ENCODE data around the gene PIK3CA.
"Not testable (repeated sequence)": the region's sequence is repeated elsewhere in the genome, so short reads cannot be mapped to it uniquely, and the experiment has no call there.

PIK3CA gene

GRCh38 chr3:179113903-179114302, 34.3 kb upstream of the PIK3CA start:
- ChIA-PET CTCF (no interaction called here), POLR2A (no interaction called here)
- TF ChIP-seq FOXK2 (IDR thresholded peaks at IDR 0.05) (no peak), NFRKB (IDR thresholded peaks at IDR 0.05) (no peak), SUZ12 (IDR thresholded peaks at IDR 0.05) (no peak), LEF1 (IDR thresholded peaks at IDR 0.05; ENCODE audit: borderline replicate concordance) (no peak), SP1 (IDR thresholded peaks at IDR 0.05) (no peak), ARNT (IDR thresholded peaks at IDR 0.05) (no peak), L3MBTL2 (conservative IDR thresholded peaks at IDR 0.05) (no peak), ZNF384 (IDR thresholded peaks at IDR 0.05) (no peak), PKNOX1 (IDR thresholded peaks at IDR 0.05) (no peak), FOXA1 (IDR thresholded peaks at IDR 0.05) (no peak), HDGF (IDR thresholded peaks at IDR 0.05; ENCODE audit: borderline replicate concordance) (no peak), CTBP1 (IDR thresholded peaks at IDR 0.05; ENCODE audit: borderline replicate concordance) (no peak), TARDBP (IDR thresholded peaks at IDR 0.05) (no peak), ELF4 (IDR thresholded peaks at IDR 0.05) (no peak)
- no peak for DNase-seq (ENCODE audit: extremely low spot score)

GRCh38 chr3:179115444-179115843, 32.7 kb upstream of the PIK3CA start:
- CTCF ChIA-PET: not testable (repeated sequence)

GRCh38 chr3:179116816-179117215, 31.3 kb upstream of the PIK3CA start:
- CTCF ChIA-PET: no interaction called here
- no peak for DNase-seq (ENCODE audit: extremely low spot score)
- POLR2A ChIA-PET: no interaction called here
- TF ChIP-seq CTBP1 (IDR thresholded peaks at IDR 0.05; ENCODE audit: borderline replicate concordance) (no peak), SUZ12 (IDR thresholded peaks at IDR 0.05) (no peak), FOXM1 (IDR thresholded peaks at IDR 0.05; ENCODE audit: borderline replicate concordance) (no peak)

More at GRCh38 chr3:179115444-179115843, 32.7 kb upstream of the PIK3CA start:
- DNase-seq (ENCODE audit: extremely low spot score); POLR2A ChIA-PET: not testable (repeated sequence)

GRCh38 chr3:179132191-179132890, 15.8 kb upstream of the PIK3CA start:
- CTCF ChIA-PET; DNase-seq (ENCODE audit: extremely low spot score): not testable (repeated sequence)

GRCh38 chr3:179133575-179133974, 14.6 kb upstream of the PIK3CA start:
- CTCF ChIA-PET: no interaction called here
- DNase-seq (ENCODE audit: extremely low spot score): no peak
- POLR2A ChIA-PET: no interaction called here
- TF ChIP-seq SUZ12 (IDR thresholded peaks at IDR 0.05) (no peak), ARNT (IDR thresholded peaks at IDR 0.05) (no peak), SP1 (IDR thresholded peaks at IDR 0.05) (no peak), LEF1 (IDR thresholded peaks at IDR 0.05; ENCODE audit: borderline replicate concordance) (no peak), BHLHE40 (IDR thresholded peaks at IDR 0.05; ENCODE audit: borderline replicate concordance) (no peak), CTBP1 (IDR thresholded peaks at IDR 0.05; ENCODE audit: borderline replicate concordance) (no peak), FOXM1 (IDR thresholded peaks at IDR 0.05; ENCODE audit: borderline replicate concordance) (no peak), FOXA1 (IDR thresholded peaks at IDR 0.05) (no peak), NFRKB (IDR thresholded peaks at IDR 0.05) (no peak), PKNOX1 (IDR thresholded peaks at IDR 0.05) (no peak), ZNF384 (IDR thresholded peaks at IDR 0.05) (no peak), ELF4 (IDR thresholded peaks at IDR 0.05) (no peak), HDGF (IDR thresholded peaks at IDR 0.05; ENCODE audit: borderline replicate concordance) (no peak), L3MBTL2 (conservative IDR thresholded peaks at IDR 0.05) (no peak), TARDBP (IDR thresholded peaks at IDR 0.05) (no peak), FOXK2 (IDR thresholded peaks at IDR 0.05) (no peak)

More at GRCh38 chr3:179132191-179132890, 15.8 kb upstream of the PIK3CA start:
- POLR2A ChIA-PET: not testable (repeated sequence)

- DNase-seq (ENCODE audit: extremely low spot score): no peak
- TF ChIP-seq SUZ12 (IDR thresholded peaks at IDR 0.05) (no peak), FOXM1 (IDR thresholded peaks at IDR 0.05; ENCODE audit: borderline replicate concordance) (no peak), BHLHE40 (IDR thresholded peaks at IDR 0.05; ENCODE audit: borderline replicate concordance) (no peak), NFRKB (IDR thresholded peaks at IDR 0.05) (no peak), LEF1 (IDR thresholded peaks at IDR 0.05; ENCODE audit: borderline replicate concordance) (no peak), ARNT (IDR thresholded peaks at IDR 0.05) (no peak), HDGF (IDR thresholded peaks at IDR 0.05; ENCODE audit: borderline replicate concordance) (no peak)
- CTCF ChIA-PET: no interaction called here
- POLR2A ChIA-PET: interaction anchor here (0.9 kb wide), 1 partner anchor 170 kb away, joined by 3 read pairs; no protein-coding TSS in a partner anchor
These were observed 12.0 kb upstream of the PIK3CA start for GRCh38 chr3:179136195-179136594.

GRCh38 chr3:179141890-179142289, 6.3 kb upstream of the PIK3CA start:
- ChIA-PET POLR2A (no interaction called here), CTCF (no interaction called here)
- TF ChIP-seq LEF1 (IDR thresholded peaks at IDR 0.05; ENCODE audit: borderline replicate concordance) (no peak), NFRKB (IDR thresholded peaks at IDR 0.05) (no peak), L3MBTL2 (conservative IDR thresholded peaks at IDR 0.05) (no peak), CTBP1 (IDR thresholded peaks at IDR 0.05; ENCODE audit: borderline replicate concordance) (no peak), TARDBP (IDR thresholded peaks at IDR 0.05) (no peak), FOXA1 (IDR thresholded peaks at IDR 0.05) (no peak), ZNF384 (IDR thresholded peaks at IDR 0.05) (no peak), SP1 (IDR thresholded peaks at IDR 0.05) (no peak), HDGF (IDR thresholded peaks at IDR 0.05; ENCODE audit: borderline replicate concordance) (no peak), SUZ12 (IDR thresholded peaks at IDR 0.05) (no peak), ARNT (IDR thresholded peaks at IDR 0.05) (no peak), FOXK2 (IDR thresholded peaks at IDR 0.05) (no peak), BHLHE40 (IDR thresholded peaks at IDR 0.05; ENCODE audit: borderline replicate concordance) (no peak), PKNOX1 (IDR thresholded peaks at IDR 0.05) (no peak)
- no peak for DNase-seq (ENCODE audit: extremely low spot score)

All from HEK293T (cell line).